Stimulated activated CD8-positive, alpha-beta memory T cell treated with anti-CD3 and anti-CD28 coated beads, Interleukin-4, amount 100 ng/mL, for 48 hours (primary cell): Measurements from ENCODE around the gene MELTF.
A peak's percentile ranks its signal among the peaks of the same experiment; 100 is the strongest.

Experiments
- DNase-seq: peaks from one replicate; pipeline ENCODE4 v3.0.0-alpha.2; 2020

The MELTF gene

DNA sequence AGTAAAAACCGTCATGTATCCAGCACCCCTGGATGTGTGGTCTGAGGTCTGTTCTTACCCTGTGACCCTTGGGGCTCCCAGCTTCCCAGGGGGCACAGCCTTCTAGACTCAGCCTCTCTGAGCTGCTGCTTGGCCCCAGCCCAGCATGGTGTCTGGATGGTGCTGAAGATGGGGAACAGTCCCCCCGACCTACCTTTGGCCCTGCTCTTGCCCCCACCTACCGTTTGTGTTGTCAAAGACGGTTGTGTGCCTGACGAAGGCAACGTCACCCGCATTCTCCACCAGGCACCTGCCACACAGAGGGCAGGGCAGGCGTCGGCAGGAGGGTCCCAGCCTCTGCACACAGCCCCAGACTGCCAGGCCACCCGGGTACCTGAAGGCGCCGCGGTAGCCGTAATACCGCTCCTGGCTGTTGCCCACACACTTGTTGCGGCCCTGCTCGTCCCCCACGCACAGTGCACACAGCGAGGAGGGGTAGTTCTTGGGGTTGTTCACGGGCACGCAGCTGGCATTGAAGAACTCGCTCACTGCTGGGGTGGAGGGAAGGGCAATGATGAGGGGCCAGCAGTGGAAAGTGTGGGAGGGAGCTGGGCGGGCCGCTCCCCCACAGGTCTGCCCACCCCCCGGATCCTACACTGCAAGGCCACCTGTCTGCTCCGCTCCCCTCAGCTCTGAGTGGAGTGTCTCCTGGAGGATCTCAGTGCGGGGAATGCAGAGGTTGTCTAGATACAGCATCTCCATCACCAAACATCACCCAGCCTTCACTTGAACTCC lies 21.0 kb downstream of the MELTF start:
- no peak for DNase-seq

DNA sequence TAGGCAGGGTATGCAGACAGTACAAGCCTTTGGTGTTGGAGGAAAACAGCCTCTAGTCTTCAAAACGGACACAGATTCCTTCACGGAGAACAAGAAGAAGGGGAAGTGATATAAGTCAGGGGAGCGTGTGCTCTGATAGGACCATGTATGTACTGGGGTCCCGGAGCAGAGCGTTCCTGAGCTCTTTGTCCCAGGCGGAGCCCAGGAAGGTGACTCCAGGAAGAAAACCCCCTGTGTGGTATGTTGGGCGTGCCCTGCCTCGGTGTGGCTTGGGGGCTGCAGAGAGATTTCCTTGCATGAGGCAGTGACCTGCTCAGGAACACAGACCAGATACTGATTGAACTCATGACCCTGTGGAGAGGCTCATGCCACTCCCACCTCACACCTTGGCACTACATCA lies 21.7 kb downstream of the MELTF start:
- DNase-seq, result no peak

DNA sequence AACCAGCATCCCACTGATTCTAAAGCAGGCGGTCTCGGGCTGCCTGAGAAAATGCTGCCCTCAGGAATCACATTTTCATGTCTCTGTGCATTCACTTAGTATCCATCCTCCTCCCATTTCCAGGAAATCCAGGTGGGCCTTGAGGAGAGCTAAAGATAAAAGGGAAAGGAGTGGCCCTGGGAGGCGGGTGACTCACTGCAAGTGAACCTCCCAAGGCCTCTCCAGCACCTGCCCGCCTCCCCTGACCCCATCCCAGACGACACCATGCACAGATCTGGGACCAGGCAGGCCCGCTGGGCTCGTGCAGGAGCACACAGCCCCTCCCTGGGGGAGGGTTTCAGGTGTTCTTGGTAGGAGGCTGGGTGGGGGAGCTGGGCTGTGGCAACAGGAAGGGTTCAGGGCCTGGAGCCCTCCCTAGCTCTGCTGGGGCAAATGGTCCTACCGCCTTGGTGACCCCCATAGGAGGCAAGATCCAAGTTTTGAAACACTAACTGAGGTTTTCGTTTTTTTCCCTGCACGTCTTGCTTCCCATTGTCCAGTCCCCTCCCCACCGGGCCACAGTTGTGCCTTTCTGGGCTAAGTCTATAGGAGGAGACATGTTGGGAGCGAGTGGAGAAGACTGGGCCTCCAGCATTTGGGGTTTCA lies 22.2 kb downstream of the MELTF start:
- no peak for DNase-seq

DNA sequence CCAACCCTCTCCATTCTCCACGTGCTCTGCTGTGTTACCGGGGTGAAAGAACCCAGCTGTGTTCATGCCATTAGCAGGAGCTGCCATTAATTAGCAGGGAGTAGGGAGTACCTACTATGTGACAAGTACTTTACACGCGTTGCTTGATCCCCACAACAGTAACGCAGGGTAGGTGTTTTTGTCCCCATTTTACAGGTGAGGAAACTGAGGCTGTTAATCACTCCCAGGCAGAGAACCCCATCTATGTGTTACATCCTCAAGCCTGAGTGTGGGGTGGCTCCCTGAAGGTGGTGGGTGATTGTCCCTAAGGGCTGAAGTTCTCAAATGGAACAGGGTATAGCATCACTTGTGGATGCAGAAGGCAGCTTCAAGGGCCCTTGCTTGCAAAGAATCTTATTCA lies 22.8 kb downstream of the MELTF start:
- no peak for DNase-seq

DNA sequence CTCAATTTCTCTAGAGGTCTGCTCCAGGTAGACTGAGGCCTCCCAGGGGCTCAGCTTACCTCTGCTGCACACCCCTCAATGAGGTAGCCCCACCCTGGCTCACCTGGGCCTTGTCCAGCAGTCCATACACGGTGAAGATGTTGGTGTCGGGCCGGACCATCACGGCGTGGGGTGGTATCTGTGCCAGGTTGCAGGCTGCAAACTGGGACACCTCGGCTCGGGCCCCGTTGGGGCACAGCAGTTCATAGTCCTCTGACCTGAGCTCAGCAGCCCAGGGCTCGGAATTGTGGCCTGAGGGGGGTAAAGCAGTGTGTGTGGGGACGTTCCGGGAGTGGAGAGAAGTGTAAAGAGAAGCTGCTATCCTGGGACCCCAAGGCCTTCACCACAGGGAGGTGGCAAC lies 23.2 kb downstream of the MELTF start:
- no peak for DNase-seq

DNA sequence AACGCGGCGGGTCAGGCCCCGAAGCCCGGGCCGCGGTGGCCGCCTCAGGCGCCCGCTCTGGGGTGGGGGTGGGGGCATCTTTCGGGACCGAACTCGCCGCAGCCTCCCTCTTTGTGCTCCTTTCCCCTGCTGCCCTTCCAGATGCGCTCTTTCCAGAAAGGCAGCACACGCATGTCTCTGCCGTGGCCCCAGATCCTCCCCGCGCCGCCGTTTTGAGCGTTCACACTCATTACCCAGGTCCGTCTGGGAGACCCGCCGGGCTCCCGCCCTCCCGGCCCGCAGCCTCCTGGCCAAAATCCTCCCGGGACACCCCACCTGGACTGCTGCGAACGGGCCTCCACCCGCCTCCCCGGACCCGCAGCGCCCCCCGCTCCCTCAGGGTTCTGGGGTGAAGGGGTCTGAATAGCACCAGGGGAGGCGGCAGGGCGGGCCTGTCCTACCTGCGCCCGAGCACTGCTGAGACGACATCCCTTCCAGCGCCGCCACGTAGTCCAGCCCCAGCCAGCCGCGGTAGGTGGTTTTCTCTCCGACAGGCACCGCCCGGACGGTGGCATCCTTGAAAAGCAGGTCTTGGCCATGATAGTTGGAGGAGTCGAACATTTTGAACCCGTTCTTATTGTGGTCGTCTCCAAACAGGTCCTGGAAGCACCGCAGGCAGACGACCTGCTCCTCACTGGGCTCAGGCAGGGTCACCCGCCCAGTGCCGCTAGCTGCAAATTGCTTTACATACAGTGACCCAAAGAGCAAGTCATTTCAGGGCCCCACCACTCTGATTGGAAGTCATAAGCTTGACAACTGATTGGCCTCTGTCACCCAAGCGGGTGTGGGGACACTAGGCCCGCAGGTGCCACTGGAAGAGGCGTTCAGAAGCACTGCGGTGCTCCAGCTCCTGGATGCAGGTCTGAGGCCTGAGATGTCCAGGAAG lies 25.9 kb downstream of the MELTF start:
- peak; percentile 48 for DNase-seq

DNA sequence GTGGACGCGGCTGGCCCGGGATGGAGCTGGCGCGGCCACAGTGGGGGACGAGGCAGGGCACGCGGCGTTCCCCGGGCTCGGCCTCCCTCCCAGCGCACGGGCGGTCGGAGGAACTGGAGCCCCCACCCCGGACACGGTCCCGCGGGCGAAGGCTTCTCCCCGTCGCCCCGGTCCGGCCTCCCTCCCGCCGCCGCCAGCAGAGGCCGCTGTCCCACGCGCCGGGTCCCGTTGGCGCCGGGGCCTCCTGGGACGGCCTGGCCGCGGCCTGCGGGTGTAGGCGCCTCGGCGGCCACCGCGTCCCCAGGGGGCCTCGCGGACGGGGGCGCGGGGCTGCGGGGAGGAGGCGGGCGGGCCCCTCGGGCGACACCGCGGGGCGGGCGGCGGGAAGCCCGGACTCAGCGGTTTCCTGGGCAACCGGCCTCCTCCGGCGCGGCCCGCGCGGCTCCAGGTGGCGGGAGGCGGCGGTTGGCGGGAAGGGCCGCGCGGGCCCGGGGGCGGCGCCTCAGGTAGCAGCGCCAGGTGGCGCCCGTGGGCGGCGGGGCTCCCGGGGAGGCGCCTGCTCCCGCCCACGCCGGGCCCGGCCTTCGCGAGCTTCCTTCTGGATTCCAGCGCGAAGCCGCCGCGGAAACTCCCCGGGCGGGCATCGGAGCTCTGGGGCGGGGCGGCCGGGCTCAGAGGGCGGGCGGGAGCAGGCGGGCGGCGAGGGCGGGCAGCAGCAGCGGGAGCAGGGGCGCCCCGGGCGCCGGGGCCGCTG lies 26.7 kb downstream of the MELTF start:
- peak; percentile 85 for DNase-seq

DNA sequence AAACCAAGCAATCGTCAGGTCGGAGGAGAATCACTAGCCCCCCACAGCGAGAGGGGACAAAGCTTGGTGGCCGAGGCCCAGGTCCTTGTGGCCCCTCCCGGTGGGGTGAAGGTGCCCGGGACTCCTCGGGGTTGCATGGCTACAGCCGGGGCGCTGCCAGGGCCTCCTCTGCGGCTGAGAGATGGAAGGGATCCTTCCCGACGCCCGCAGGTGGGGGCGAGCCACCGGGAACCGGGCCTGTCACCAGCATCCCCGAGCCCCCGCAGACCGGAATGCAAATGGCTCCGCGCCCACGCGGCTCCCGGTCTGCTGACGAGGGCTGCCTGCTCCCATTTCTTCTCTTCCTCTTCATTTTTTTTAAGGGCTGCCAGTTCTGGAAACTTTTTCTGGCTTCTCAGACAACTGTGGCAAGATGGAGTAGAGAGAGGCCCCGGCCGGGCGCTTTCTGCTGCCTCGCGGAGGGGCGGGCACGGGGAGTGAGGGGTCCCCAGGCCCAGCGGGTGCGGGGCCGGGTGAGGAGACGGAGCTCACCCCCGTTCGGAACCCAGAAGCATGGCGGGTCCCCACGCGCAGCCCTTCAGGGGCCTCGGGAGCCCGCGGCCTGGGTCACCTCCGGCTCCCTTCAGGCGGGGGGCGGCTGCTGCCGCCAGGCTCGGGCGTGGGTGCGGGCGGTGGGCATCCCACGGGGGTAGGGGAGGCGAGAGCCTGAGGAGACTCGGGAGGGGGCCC lies 27.5 kb downstream of the MELTF start:
- DNase-seq, result no peak

DNA sequence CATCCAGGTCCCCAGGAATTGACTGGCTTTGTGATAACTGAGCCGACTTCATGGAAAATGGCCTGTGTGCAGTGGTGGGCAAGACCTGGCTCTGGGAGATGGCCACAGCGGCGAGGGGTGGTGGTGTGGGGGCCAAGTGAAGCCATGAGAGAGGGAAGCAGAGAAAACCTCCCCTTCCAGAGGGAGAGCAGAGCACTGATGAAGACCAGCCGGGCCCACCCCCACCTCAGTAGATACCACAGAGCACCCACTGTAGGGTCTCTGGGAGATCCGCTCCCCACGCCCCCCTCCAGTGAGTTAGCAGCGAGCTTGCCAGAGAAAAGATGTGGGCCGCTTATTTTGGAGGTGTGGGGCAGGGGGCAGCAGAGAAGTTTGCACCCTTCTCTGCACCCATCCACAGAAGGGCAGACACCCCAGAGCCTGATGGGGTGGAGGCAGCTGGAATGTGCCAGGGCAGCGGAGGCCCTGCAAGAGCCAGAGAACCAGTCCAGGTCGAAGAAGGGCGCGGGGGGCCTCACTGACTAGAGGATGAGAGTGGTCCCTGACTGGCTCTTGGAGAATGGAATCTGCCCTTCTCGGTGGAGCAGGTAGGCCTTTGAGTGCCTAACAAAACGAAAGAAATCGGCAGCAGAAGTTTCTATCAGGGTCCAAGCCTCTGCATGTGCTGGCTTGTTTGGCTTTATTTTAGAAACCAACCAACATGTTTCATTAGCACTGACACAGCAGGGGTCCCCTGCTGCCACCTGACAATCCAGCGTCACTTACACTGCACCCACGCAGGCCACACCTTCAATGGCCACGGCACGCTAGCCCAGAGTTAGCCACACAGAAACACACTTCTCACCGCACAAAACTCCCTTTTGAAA lies 28.3 kb downstream of the MELTF start:
- DNase-seq, result no peak

DNA sequence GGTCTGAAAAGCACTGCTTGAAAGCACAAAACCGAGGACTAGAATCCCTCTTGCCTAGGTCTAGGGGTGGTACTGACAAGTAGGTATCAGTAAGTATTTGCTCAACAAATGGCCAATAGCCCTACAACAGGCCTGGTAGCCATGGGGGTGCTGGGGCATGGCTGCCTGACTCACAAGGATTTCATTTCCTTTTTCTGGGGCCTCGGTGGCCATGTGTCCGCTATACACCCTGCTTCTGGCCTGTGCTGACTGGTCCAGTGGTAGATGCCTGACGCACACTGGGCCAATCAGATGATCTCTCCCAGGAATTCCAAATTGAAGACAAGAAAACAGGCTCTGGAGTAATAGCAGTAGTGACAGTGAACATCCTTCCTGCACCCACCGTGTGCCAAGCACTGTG lies 29.4 kb downstream of the MELTF start:
- DNase-seq, result no peak

DNA sequence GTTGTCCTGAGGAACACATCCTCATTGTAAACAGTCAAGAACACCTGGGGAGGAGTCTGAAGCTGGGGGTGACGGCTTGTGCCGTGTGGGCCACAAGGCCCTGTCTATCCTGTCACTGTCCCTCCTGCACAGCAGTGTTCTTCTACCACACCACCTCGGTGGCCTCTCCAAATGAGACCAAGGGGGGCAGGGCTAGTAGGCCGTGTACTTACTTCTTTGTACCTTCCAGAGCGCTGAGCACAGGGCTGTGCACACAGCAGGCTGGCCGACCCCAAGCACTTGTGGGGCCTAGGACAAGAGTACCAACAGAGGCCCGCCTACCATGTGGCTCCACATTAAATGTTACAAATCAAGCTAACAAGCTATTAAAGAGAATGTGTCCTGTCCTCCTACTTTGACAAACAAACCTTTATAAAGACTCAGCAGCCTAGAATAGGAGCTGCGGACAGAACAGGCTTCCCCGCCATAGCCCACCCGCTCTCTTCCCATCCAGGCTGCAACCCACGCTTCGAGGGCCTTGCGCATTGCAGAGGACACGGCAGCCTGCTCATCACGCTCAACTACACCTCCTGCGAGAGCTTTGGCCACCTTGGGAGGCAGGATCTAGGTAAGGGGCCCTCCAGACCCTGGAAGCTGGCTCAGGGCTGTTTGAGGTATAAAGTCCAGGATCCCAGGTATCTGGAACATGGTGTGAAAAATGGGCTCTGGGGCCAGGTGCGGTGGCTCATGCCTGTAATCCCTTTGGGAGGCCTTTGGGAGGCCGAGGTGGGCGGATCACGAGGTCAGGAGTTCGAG lies 30.5 kb downstream of the MELTF start:
- DNase-seq, result no peak

DNA sequence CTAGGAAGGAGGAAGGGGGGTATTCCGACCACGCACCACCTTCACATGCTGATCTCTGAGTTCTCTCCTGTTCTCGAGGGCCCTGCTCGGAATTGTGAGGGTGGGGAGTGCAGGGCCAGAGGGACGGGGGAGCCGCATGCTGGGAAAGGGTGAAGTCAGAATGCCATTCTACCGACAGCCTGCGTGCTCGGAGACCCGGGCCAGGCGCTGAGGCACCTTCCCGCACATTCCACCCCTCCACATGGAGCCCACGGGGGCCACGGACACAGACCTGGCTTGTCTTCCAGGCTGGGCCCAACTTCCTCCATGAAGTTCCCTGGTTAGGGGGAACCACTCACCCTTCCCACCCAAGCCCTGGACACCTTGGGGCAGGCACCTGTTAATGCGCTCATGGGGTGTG lies 32.3 kb downstream of the MELTF start:
- DNase-seq, result no peak

DNA sequence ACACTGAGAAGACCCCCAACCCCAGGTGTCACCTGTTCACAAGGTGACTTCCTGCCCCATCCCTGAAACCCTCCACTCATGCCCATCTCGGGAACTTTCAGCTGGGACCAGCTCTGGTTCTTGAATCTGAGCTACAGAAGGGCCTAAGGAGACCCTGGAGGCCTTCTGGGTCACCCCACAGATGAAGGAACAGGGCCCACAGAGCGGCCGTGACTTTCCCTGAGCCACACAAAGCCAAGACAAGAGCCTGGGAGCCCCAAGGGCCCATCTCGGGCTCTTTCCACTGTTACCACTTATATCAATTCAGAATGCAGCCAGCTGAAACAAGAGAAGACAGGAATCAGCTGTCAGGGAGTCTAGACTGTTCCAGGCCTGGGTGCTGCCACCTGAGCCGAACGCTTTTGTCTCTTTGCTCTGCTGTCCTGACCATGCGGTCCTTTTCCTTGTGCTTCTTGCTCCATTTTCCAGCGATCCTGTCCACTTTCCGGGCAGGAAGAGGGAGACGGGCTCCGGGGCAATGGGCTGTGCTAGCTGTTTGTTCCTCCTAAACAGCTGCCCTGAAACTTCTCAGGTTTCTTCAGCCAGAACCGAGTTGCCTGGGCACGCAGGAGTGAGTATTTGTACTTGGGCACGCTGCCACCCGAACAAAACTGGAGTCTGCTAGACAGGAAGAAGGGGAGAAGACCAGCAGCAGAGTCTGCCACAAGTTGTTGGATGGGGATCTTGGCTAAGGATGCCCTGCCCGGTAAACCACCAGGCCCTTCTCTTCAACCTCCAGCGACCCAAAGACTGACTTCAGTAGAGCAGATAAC lies 33.0 kb downstream of the MELTF start:
- no peak for DNase-seq

DNA sequence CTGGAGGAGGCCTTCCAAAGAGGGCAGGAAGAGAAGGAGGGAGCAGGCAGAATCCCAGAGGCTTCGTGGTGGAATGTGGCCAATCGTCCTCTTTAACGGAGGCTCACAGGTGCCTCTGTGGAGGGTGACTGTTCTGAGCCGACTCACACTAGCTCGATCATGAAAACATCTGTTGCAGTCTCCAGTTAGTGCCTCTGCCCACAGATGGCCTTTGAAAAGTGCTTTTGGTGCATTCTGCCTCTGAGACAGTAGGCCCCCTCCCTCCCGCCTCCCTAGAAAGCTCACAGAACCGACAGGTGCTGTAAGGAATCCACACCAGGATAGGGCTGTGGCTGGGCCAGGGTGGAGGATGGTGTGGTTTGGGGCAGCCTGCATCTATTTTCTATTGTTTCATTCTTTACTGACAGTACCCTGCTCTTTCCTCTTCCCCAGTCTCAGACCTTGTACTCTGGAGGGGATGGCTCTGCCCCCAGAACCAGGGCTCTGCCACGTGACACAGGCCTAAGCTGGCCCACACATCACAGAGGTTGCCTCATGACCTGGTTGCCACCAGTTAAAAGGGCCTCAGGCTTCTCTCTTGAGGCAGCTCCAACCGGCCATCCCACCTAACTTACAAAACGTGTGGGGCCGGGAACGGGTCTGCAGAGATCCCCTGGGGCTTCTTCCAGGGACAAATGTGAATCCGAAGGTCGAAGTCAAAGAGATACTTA lies 33.8 kb downstream of the MELTF start:
- no peak for DNase-seq

DNA sequence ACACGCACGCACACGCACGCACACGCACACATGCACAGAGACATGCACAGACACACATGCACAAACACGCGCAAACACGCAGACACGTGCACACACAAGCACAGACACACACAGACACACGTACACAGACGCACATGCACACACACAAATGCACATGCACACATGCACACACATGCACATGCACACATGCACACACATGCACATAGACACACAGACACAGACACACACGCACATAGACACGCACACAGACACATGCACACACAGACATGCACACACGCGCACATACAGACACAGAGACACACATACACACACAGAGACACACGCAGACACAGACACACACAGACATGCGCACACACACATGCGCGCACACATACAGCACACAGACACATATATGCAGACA lies 34.6 kb downstream of the MELTF start:
- DNase-seq, result no peak

DNA sequence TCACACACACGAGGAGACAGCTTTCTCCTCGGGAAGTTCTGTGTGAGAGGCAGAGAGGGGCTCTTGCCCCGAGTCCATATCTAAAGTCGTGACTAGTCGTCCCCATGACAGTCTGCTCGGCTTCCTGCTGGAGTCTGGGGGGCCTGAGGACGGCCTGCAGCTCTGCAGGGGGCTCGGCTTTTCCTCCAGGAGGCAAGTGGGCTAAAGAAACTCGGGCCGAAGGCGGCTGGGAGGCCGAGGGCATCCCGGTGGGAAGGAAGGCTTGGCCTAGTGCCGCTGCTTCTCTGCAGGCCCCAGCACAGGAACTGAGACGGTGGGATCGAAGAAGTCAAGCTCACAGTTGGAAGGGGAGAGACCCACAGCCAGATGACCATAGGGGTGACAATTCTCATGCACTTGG lies 35.6 kb downstream of the MELTF start:
- no peak for DNase-seq

DNA sequence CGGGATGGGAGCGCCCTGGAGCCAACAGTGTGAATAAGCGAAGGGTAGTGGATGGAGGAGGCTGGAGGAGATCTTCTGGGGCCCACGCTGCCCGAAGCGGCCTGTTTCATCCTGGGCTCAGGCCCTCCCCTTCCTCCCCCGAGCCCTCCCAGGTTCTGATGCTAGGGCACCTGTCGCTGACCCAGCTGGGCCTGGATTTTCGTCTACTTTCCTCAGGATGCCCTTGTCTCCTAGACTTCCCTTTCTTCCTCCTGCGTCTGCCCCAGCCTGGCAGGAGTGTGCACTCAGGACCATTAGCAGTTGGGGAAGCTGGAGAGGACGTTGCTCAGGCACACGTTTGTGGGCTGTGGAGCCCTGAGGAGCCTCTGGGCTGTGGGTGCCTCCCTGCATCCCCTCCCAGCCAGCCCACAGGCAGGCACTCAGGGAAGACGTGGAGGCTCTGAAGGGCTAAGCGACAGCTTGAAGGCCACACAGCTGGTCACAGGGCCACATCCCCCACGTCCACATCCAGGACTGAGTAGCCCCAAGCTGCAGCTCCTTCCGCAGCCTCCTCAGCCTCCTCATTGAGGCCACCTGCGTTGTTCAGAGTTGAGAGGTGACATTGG lies 37.1 kb downstream of the MELTF start:
- no peak for DNase-seq
